ENCODE data around the gene NTN1.

GRCh38 chr17:9123594-9124553 is 102.6 kb downstream of the NTN1 start:
- no peak for TF ChIP-seq EZH2 (IDR thresholded peaks at IDR 0.05)
- no peak for TF ChIP-seq POLR2AphosphoS5 (IDR thresholded peaks at IDR 0.05; ENCODE audit: borderline replicate concordance, low read depth, low read length)
- TF ChIP-seq FOXP2 (optimal IDR thresholded peaks at IDR 0.05; ENCODE audit: control extremely low read depth, extremely low read length, insufficient read depth) = no peak
